GM12865 (cell line): ENCODE data around the gene TBC1D21.

Source experiments
- DNase-seq: peaks from one replicate; pipeline ENCODE4 v3.0.0; 2010; ENCODE audit warnings: low read depth
- H3K4me3 ChIP-seq: 2 replicates; pipeline ENCODE4 v1.5.1; 2011; ENCODE audit warnings: mild to moderate bottlenecking, low read depth, low read length, control low read depth
- CTCF ChIP-seq: IDR thresholded peaks from 2 replicates; pipeline ENCODE4 v1.5.1; 2011; ENCODE audit warnings: low read length, control low read depth, low read depth, inconsistent platforms; ENCODE audit not compliant: insufficient read depth; ENCODE audit errors: missing control alignments

TBC1D21 gene

GRCh38 chr15:73885954-73886700 is 12.8 kb downstream of the TBC1D21 start:
- TF ChIP-seq CTCF, result no peak
- no peak overlapping the region for H3K4me3 ChIP-seq
- no peak for DNase-seq

- TF ChIP-seq CTCF, result no peak
- no peak overlapping the region for H3K4me3 ChIP-seq
- DNase-seq, result no peak
Measured at GRCh38 chr15:73886717-73887345, 13.5 kb downstream of the TBC1D21 start.

DNA sequence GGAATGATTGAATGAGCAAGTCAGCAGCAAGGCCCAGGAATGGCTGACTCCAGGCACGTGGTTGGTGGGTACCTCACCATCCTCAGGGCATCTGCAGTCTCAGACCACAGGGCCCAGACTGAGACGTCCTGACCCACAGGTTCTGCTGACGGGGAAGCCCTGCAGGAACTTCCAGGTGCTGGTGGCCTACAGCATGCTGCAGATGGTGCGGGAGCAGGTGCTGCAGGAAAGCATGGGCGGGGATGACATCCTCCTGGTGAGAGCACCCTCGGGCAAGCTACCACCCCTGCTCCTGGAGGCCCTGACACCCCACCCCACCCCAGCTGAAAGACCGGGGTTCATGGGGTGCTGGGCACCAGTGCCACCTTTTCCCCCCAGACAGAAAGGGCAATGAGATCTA is 14.1 kb downstream of the TBC1D21 start:
- no peak overlapping the region for H3K4me3 ChIP-seq
- no peak for DNase-seq
- TF ChIP-seq CTCF, result no peak

GRCh38 chr15:73888224-73889041 is 15.1 kb downstream of the TBC1D21 start:
- no peak overlapping the region for H3K4me3 ChIP-seq

DNA sequence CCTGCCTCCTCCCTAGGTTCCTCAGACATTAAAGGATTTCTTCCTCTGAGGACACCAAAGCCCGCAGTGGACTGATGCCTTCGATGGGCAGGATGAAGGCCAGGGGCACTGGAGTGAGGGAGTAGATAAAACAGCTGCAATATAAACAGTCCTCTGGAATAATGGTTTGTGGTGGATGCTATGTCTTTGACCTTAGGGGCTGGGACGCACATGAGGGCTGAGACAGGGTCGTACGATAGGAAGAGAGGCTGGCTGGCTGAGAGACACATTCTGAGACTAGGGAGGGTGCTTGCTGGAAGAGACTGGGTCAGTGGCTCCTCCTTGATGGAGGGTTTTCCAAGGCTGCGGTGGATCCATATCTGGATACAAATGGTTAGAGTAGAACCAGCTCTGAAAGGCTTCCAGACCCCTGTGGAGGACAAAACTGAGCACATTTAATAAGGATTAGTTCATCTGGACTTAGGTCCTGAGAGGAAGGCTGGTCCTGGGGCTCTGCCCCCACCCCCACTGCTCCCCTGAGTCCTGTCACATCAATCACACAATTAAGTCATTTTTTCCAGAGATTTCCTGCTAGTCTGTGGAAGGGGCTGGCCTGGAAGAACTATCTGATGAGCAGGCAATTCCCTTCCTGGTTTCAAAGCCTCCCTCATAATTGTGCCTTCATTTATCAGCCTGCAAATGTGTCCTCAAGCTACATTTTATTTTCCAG is 15.8 kb downstream of the TBC1D21 start:
- no peak for DNase-seq
- no peak for TF ChIP-seq CTCF
- H3K4me3 ChIP-seq, result no peak overlapping the region

More at GRCh38 chr15:73888224-73889041, 15.1 kb downstream of the TBC1D21 start:
- TF ChIP-seq CTCF, result no peak
- DNase-seq, result no peak

- TF ChIP-seq CTCF, result no peak
- no peak for DNase-seq
- no peak overlapping the region for H3K4me3 ChIP-seq
Measured at GRCh38 chr15:73889762-73890124, 16.4 kb downstream of the TBC1D21 start.
